ENCODE results near the gene TP53INP2. TPM values are rescaled to one million over a fixed set of nuclear protein-coding genes. Genes with fewer than 3 reads are reported as not detected.
A peak's percentile ranks its signal among the peaks of the same experiment; 100 is the strongest.

Gene TP53INP2
- total and polyA plus RNA-seq, 2 of the 13 experiments (the other 11 are each of a cell fraction or from before 2014, with no cell fraction given): 5.2 to 18.8 TPM

DNA sequence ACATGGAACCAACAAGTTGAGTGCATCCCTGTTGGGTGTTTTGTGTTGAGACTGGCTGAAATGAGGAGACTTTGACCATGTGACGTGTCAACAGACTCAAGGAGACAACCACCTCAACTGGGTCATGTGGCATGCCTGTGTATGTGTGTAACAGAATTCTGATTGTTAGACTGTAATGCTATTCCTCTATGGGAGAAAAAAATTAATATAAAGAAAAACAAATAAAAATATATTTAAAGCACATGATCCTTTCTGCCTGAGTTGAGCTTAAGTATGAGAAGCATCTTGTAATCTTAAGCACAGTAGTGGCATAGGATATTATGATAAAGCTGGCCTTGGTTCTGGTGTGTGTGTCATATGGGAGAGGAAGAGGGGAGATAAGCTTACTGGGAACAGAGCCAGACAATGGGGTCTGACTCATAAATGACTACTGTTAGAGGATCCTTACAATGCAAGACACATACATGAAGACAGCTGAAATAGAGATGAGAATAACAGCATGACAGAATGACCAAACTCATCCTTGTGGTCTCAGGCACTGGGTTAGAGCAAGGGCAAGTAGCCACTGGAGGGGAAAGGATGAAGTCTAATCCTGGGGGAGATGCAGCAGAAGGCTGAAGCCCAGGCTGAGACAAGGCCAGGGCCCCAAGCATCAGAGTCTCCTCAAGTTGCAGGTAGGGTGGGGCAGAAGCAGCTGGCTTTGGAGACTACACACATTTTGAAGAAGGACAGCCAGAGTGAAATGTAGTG is 9.2 kb downstream of the TP53INP2 start (continued):
- TF ChIP-seq DR1 (CRISPR knock-in tag; IDR thresholded peaks at IDR 0.05) (no peak), IRX3 (CRISPR knock-in tag; IDR thresholded peaks at IDR 0.05; ENCODE audit: borderline replicate concordance, low read depth) (no peak), MIER3 (CRISPR knock-in tag; IDR thresholded peaks at IDR 0.05; ENCODE audit: borderline replicate concordance) (peak; percentile 25; the same call in 1 of the 2 replicates), ZNF776 (CRISPR knock-in tag; IDR thresholded peaks at IDR 0.05) (no peak), HDAC1 (CRISPR knock-in tag; IDR thresholded peaks at IDR 0.05) (0 out of 2 replicates have a peak, but pooled peaks have one; percentile 22), ZNF256 (CRISPR knock-in tag; conservative IDR thresholded peaks at IDR 0.05) (no peak), ARID4A (CRISPR knock-in tag; IDR thresholded peaks at IDR 0.05; ENCODE audit: borderline replicate concordance) (no peak), TGIF2 (CRISPR knock-in tag; IDR thresholded peaks at IDR 0.05) (0 out of 2 replicates have a peak, but pooled peaks have one; percentile 17), HINFP (CRISPR knock-in tag; IDR thresholded peaks at IDR 0.05; ENCODE audit: low read depth) (0 out of 2 replicates have a peak, but pooled peaks have one; percentile 38), PHF21A (CRISPR knock-in tag; IDR thresholded peaks at IDR 0.05) (peak; percentile 49), THYN1 (CRISPR knock-in tag; IDR thresholded peaks at IDR 0.05; ENCODE audit: borderline replicate concordance, low read depth) (no peak)
- TF ChIP-seq, protein P1, sequence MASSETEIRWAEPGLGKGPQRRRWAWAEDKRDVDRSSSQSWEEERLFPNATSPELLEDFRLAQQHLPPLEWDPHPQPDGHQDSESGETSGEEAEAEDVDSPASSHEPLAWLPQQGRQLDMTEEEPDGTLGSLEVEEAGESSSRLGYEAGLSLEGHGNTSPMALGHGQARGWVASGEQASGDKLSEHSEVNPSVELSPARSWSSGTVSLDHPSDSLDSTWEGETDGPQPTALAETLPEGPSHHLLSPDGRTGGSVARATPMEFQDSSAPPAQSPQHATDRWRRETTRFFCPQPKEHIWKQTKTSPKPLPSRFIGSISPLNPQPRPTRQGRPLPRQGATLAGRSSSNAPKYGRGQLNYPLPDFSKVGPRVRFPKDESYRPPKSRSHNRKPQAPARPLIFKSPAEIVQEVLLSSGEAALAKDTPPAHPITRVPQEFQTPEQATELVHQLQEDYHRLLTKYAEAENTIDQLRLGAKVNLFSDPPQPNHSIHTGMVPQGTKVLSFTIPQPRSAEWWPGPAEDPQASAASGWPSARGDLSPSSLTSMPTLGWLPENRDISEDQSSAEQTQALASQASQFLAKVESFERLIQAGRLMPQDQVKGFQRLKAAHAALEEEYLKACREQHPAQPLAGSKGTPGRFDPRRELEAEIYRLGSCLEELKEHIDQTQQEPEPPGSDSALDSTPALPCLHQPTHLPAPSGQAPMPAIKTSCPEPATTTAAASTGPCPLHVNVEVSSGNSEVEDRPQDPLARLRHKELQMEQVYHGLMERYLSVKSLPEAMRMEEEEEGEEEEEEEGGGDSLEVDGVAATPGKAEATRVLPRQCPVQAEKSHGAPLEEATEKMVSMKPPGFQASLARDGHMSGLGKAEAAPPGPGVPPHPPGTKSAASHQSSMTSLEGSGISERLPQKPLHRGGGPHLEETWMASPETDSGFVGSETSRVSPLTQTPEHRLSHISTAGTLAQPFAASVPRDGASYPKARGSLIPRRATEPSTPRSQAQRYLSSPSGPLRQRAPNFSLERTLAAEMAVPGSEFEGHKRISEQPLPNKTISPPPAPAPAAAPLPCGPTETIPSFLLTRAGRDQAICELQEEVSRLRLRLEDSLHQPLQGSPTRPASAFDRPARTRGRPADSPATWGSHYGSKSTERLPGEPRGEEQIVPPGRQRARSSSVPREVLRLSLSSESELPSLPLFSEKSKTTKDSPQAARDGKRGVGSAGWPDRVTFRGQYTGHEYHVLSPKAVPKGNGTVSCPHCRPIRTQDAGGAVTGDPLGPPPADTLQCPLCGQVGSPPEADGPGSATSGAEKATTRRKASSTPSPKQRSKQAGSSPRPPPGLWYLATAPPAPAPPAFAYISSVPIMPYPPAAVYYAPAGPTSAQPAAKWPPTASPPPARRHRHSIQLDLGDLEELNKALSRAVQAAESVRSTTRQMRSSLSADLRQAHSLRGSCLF (CRISPR knock-in tag; IDR thresholded peaks at IDR 0.05; ENCODE audit: borderline replicate concordance): no peak
- TF ChIP-seq, protein P2, sequence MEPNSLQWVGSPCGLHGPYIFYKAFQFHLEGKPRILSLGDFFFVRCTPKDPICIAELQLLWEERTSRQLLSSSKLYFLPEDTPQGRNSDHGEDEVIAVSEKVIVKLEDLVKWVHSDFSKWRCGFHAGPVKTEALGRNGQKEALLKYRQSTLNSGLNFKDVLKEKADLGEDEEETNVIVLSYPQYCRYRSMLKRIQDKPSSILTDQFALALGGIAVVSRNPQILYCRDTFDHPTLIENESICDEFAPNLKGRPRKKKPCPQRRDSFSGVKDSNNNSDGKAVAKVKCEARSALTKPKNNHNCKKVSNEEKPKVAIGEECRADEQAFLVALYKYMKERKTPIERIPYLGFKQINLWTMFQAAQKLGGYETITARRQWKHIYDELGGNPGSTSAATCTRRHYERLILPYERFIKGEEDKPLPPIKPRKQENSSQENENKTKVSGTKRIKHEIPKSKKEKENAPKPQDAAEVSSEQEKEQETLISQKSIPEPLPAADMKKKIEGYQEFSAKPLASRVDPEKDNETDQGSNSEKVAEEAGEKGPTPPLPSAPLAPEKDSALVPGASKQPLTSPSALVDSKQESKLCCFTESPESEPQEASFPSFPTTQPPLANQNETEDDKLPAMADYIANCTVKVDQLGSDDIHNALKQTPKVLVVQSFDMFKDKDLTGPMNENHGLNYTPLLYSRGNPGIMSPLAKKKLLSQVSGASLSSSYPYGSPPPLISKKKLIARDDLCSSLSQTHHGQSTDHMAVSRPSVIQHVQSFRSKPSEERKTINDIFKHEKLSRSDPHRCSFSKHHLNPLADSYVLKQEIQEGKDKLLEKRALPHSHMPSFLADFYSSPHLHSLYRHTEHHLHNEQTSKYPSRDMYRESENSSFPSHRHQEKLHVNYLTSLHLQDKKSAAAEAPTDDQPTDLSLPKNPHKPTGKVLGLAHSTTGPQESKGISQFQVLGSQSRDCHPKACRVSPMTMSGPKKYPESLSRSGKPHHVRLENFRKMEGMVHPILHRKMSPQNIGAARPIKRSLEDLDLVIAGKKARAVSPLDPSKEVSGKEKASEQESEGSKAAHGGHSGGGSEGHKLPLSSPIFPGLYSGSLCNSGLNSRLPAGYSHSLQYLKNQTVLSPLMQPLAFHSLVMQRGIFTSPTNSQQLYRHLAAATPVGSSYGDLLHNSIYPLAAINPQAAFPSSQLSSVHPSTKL (CRISPR knock-in tag; IDR thresholded peaks at IDR 0.05): peak; percentile 74
